ENCODE results near the gene CCDC33.

Gene CCDC33

DNA sequence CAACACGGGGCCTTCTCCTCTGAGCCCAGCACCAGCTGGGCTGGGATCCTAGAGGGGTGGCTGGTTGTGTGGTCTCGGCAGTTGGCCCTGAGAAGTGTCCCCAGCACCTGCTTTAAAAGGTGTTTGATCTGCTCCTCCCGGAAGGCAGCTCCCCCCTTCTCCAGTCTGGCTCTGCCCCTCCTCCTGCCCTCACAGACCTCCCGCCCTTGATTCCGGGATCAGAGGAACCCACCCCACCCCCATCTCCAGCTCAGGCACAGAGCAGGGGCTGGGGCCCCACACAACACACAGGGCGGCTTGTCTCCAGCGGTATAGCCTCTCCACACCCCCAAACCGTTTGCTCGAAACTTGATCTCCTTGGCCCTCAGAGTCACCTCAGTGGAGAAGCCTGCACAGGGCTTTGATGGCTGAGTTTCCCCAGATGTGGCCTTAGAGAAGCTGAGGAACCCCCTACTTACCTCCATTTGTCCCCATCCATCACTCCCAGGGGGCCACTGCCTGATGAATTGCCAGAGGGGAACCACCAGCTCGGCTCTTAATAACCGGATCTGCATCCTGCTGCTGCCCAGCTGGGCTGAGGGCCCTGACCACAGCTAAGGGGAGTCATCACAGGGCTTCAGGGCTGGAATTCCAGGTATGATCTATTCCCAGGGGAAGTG, 27.1 kb upstream of the CCDC33 start:
- DNase-seq (ENCODE audit: low spot score): no peak

DNA sequence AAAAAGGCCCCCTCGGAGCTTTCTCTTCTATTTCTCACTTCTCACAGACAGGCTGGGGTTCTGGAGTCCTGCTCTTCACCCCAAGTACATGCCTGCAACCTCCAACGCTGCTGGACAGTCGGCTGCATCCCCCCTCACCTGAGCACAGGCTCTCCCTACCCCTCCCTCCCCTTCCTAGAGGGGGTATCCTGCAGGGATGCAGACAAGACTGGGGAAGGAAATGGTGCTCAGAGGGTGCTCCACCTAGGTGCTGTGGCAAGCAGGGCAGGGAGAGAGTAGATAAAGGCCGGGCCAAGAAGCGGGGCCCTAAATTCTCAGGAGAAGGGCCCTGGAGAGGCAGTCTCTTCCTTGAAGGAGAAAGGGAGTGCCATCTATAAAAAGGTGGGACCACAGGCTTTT, 26.6 kb upstream of the CCDC33 start:
- DNase-seq (ENCODE audit: low spot score): no peak

DNA sequence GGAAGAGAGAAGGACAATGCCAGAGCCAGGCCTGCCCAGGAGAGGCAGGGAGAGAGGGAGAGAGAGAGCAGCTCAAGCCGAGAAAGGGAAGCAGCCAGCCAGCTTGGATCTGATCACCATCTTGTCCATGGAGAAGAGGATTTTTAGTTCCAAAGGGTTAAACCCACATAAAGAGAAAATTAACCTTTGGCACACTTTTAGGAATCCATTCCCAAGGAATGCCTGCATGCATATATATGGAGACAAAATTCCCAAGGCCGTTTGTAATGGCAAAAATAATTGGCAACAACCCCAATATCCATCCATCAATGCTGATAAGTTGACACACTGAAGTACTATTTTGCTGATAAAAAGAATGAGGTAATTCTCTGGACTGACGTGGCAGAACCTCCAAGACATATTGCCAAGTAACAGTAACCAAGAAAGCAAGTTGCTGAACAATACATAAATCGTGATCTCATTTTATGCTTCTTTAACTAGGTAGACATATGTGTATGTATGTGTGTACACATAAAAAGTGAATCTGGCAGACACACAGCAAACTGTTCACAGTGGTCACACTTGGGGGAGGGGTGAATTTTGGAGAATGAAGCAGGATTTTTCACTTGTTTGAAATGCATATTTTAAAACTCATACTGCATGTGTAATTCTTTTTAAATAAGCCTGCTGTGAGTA, 26.0 kb upstream of the CCDC33 start:
- DNase-seq (ENCODE audit: low spot score): no peak

DNA sequence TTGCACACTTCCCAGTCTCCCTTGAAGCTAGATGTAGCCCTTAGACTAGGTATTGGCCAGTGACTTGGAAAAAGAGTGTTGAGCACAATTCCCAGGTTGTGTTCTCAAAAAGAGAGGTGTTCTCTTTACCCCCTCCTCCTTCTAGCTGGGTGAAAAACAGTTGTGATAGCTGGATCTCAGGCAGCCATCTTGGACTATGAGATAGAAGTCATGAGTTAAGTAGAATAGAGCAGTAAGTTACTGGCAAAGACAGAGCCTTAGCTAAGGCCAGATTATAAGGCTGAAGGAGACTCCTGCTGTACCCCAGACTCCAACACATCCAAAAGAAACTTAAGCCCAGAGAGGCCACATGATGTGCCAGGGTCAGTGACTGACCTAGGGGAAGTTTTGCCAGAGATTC, 25.4 kb upstream of the CCDC33 start:
- no peak for DNase-seq (ENCODE audit: low spot score)

DNA sequence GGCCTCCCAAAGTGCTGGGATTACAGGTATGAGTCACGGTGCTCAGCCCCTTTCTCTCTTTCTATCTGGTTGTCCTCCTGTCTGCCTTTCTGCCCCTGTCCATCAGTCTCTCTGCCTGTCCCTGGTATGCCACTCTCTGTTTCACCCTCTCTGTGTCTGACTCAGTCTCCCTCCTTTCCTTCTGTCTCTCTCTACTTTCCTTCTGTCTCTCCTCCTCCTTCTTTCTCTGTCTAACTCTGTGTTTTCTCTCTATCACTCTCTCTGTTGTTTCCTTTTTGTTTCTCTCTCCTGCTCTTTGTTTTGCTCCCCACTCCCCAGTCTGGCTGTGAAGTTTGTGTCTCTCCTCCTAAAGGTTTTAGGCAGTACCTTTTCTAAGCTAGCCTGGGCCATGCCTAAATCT, 24.5 kb upstream of the CCDC33 start:
- no peak for DNase-seq (ENCODE audit: low spot score)

DNA sequence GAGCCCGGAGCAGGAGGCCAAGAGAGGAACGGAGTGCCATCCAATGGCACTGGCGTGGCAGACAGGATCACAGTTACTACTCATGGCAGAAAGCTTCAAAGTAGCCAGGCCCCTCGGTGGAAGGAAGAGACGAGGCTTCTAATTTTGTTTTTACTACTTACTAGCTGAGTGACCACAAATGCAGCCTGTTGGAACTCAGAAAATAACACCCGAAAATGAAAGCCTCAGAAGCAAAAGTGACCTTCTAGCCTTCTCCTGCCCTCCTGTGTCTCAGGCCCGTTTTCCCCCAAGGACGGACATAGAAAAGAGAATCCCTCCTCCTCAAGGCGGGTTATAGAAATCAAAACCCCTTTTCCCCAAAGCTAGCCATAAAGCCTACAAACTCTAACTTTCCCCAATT, 23.6 kb upstream of the CCDC33 start:
- DNase-seq (ENCODE audit: low spot score): no peak

DNA sequence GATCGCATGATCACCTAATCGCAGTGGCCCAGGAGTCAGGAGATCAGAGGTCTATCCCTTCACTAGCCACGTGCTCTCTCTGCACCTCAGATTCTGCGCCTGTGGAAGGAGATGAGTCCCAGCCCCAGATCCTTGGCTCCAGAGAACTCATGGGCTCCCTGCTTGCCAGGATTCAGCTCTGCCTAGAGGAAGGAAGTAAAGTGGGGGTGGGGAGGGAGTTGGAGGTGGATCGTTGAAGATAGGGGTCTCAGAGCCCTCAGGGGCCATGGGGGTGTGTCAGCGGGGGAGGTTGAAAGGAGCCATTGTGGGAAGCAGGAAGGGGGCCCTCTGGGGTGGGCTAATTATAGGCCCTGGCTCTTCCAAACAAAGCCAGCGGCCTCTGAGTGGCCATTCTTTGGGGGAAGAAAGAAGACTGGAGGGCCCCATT, 22.3 kb upstream of the CCDC33 start:
- DNase-seq (ENCODE audit: low spot score): no peak

DNA sequence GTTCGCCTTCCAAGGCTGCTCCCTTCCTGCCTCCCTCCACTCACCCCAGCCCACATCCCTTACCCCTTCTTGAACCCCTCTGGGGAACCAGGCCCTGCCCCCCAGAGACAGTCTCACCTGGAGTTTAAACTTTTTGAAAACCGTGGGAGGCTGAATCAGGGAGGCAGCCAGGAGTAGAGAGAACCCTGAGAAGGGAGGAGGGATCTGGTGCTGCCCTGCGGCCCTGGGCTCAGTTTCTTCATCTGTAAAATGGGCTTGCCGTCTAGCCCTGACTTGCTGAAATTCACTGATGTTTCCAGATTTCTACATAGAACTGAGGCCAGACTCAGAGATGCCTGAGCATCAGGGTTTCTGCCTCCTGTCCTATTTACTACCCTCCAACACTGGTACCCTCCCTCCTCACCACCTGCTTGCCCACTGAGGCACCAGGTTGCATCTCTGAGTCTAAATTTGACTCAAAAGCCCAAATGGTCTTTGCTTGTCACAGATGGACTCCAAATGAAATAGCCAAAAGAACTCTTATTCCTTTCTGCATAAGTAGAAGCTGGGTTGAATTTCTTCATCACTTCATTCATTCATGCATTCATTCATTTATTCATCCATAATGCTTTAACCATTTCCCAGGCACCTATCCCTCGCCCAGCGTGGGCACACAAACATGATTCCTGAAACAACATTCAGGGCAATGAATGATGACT, 21.7 kb upstream of the CCDC33 start:
- no peak for DNase-seq (ENCODE audit: low spot score)

DNA sequence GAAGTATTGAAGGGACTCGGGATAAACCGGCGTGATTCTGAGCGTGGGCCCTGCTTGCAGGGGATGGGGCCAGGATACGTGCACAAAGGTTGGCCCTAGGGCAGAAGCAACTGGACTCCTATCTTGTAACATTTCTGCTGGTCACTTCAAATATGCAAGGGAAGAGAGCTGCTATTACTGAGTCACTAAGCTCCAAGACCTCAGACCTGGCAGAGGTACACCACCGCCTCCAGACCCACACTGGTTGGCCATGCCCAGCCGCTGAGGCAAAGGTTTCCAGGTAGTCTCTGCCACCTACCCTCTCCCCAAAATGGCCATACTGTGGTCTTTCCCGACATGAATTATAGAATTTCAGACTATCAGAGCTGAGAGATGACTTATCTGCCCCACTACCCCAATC, 20.2 kb upstream of the CCDC33 start:
- no peak for DNase-seq (ENCODE audit: low spot score)

DNA sequence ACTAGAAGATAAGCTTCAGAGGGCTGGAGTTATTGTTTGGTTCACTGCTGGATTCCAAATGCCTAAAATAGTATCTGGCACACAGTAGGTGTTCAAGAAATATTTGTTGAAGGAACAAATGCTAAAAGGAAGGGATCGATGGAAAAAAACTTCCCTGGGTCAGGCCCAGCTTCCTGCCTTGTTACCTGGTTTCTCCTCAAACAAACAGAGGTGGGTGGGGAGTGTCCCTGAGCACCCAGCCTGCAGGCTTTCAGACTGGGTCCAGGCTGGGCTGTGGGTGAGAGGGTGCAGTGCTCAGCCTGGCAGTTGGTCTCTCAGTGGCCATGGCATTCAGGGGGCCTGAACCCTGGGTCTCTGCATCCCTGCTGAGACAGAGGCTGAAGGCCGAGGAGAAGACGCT, 19.2 kb upstream of the CCDC33 start:
- DNase-seq (ENCODE audit: low spot score): no peak

DNA sequence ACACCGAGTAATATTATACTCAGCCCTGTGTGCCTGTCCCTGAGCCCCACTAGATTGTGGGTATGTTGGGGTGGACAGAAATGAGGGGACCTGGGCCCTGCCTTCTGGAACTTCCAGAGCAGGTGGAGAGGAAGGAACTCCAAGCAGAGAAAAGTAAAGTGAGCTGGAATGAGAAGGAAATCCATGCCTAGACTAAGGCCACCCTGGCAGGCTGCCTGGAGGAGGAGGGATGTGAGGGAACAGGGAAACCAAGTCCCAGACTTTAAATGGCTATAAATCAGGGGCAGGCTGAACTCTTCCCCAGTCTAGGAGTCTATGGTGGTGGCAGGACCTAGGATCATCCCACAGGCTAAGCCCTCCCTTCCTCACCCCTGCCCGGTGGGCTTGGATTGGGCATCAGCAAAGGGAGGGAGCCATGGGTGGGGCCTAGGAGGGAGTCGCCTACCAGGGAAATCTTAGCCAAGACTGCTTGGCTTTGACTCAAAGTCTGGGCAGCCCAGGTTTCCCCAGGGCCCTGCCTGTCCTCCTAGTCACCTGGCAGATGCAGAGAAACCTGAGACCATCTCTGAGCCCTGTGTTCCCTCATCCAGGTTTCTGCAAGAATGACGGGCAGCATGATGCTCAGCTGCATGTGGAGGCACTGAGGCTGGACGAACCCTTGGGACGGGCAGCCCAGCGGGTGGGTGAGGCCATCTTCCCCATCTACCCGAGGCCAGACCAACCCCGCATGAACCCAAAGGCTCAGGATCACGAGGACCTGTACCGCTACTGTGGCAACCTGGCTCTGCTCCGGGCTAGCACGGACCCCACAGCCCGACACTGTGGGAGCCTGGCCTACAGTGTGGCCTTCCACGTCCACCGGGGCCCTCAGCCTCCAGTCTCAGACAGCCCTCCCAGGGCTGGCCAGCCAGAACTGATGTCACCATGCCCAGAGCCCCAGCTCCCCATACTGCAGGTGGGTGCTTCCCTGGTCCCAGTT, 17.9 kb upstream of the CCDC33 start:
- no peak for DNase-seq (ENCODE audit: low spot score)

DNA sequence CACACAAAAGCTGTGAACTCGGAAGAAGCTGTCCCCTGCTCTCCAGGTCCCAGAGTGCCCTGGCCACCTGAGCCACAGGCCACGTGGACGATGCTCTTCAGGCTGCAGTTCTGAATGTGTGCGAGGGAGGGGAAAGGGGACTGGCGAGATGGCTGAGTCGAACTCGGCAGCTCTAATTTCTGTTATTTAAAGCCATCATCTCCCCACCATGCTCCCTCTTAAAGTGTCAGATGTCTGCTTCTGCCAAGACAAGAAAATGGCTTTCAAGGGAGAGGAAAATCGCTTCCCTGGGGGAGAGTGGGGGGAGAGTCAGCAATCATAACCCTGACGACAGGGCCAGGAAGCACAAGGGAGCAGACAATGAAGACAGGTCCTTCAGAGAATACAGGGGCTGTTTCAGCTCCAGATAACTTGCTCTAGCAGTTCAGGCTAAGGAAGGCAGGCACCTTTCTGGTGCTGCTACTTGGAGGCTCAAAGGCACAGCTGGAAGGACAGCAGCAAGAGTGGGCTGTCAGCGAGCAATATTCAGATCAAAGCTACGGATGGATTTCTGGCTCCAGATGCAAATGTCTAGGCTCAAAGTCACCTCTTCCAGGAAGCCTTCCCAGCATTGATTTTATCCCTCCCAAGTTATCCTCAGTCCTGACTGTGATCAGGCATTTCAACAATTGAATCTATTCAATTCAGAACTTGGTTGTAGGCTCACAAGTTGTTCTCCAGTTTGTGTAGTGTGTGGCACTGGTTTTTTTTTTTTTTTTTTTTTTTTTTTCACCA, 15.5 kb upstream of the CCDC33 start:
- DNase-seq (ENCODE audit: low spot score): no peak

DNA sequence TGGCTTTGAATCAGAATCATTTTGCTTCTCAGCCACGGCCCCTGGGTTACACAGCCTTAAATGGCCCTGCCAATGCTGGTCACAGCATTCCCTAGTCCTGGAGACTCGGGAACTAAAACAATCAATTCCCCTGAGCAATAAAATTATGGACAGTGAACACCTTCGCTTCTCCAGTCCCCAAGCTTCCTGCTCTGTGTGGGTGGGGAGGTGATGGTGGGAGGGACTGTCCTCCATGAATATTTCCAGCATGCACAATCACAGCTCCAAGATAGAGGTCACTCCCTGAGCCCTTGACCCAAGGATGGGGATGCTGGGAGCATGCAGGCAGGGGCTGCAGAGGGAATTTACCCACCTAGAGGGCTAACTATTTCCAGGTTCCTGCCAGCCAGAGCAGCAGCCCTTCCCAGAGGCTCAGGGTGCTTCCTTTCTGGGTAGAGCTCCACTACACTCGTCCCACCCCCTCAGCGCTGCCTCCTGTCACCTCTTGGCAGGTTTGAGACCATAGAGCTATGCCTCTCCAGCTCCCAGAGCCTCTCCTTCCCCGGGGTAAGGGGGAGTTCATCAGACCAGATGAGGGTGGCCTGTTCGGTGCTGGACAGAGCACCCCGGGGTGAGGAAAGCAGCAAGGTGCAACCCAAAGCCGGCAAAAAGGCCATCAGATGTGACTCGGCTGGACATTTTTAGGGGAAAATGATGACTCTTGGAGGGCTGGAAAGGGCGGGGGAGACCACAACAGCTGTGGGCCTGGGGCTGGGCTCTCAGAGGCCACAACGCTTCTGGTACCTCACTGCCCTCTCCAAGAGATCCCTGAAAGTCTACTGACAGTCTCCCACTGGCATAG, 14.5 kb upstream of the CCDC33 start:
- DNase-seq (ENCODE audit: low spot score): no peak

DNA sequence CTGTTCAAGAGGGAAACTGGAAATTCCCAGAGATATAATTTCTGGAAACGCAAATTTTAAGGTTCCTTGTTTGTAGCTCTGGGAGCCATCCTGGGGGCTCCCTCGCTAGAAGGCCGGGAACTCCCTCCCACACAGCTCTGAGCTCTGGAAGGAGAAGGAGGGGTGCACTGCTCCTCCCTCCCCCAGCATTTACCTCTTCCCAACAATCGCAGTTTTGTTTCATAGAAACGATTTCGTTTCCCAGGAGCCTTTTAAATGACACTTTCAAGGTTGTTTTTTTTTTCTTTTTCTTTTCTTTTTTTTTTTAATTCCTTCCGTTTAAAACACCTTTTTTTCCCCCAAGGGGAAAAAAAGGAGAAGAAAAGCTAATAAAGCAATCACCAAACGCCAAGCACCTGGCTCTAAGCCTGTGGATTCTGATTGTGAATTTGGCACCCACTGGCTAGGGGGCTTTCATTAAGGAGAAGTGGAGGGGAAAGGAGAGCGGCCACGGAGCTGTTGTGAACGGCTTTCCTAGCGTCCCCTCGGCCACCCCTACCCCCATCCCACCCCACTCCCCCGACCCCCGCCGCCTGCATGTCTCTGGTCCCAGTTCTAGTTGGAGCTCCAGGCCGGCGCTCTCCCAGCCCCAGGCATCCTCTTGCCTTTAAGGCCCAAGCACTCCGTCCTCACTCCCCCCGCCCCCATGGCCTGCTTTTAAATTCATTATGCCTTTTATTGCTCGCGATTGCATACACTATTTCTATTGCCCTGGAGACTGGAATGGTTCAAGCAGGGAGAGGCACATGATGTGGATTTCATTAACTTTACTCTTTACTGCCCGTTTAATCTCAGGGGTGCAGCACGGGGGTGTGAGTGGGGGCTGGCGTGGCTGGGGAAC, 13.6 kb upstream of the CCDC33 start:
- DNase-seq (ENCODE audit: low spot score): no peak

DNA sequence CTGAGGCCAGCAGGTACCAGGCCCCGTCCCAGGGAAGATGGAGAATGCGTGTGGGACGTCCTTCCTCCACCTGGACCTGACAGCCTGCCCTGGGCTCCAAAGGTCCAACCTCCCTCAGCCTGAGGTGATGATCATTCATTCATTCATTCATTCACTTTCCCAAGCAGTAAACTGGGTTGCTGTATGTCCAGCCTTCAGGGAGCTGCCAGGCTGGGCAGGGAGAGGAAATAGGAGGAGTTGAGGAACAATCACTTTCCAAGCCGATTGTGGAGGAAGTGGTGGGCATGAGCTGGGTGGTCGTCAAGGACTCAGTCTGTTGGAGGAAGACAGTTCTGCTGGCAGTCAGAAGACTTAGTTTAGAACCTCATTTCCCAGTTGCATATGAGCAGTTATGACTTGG, 10.2 kb upstream of the CCDC33 start:
- DNase-seq (ENCODE audit: low spot score): no peak

DNA sequence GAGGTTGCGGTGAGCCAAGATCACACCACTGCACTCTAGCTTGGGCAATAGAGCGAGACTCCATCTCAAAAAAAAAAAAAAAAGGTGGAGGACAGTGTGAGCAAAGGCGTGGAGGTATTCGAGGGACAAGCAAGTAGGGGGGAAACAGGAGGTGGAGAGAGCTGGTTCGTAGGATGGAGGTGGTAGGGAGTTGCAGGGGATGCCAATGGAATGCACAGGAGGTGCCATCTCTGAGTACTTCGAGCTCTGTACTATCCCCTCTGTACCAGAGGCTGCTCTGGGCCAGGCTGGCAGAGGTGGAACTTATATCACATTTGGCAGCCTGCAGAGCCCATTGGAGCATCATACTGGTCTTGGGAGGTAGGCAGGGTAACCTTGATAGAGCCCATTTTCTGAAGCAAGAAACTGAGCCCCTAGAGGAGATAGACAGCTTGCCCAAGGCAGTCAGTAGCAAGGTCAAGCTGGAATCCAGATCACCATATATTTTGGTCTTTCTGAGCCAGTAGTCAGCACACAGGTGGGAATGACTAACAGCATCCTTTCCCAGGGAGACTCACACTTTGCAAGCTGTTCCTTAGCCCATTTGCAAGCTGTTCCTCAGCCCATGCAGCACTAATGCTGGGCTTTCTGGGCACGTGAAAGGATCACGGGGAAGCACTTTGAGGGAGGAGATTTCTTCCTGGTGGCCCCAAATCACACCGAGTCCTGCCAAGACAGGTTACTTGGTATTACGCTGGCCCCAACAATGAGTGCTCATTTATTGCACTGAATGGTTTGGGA, 9.2 kb upstream of the CCDC33 start:
- no peak for DNase-seq (ENCODE audit: low spot score)

DNA sequence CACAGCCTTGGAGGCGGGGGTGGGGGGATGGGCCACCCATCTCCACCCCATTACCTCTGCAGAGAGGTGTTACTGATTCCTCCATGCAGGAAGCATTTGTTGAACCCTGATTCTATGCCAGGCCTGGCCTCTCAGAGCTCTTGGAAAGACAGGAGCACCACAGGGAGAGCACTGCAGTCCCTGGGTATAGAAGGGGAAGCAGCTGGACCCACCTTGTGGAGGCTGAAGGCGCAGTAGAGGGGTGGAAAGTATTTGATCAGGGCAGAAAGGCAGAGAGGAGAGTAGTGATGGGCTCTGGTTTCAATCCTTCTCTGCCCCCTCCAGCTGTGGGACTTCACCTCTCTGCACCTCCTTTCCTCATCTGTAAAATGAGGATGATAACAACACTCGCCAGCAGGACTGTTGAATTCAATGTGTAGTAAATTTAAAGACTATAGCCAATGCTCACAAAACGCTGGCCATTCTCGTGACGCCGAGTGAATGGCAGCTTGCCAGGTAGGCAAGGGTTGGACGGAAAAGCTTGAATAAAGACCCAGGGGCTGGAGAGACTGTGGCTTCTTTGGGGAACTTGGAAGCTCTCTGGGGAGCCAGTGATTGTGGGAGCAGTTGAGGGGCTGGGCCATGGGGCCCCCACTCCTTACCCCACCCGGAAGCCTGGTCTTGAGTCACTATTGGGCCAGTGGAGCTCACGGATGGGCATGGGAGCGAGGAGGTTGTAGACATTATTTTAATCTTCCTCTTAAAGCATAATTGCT, 8.0 kb upstream of the CCDC33 start:
- DNase-seq (ENCODE audit: low spot score): no peak

DNA sequence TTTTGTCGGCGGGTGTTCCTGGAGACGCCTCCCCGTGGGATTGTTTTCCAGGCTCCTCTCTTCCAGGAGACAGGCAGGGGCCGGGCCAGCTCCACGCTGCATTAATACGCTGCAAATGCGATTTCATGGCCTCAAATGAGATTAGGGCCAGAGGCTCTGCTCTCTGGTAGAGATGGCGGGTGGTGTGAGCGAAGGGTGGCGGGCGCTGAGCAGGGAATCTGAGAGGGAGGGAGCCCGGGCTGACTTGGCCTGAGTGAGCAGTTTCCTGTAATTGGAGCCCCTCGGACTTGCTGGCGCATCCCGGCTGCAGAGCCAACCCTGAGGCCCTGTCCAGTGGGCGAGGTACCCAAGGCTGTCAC, 7.4 kb upstream of the CCDC33 start:
- no peak for DNase-seq (ENCODE audit: low spot score)

Data from hematopoietic multipotent progenitor cell treated with erythropoietin and hydrocortisone succinate and interleukin-3 and kit ligand, for 15 days (in vitro differentiated cells).